IMR-90 (cell line): ENCODE data around the gene ACSS2. TPM values are rescaled to one million over a fixed set of nuclear protein-coding genes. Genes with fewer than 3 reads are reported as not detected.

Source experiments
- ATAC-seq: fragments of 200-7000 bp; cut with Tn5 transposase; 2 replicates; pipeline ENCODE4 v1.9.1; 2020; ENCODE audit warnings: low read depth, mild to moderate bottlenecking, moderate library complexity
- BruUV-seq: library from RNA; stranded (reverse); fragments of 400-500 nt; replicated peaks from 2 replicates; lab custom pipeline; 2021; lab: Mats Ljungman, UMichigan
- CTCF ChIA-PET: fragments of 300-600 bp; formaldehyde crosslinking; extraction: SDS; loops from one replicate; lab custom pipeline; 2021; ENCODE audit warnings: antibody characterized with exemption; lab: Yijun Ruan, JAX
- POLR2A ChIA-PET: fragments of 300-600 bp; sonication (Branson Sonifier 250); formaldehyde crosslinking; loops from one replicate; lab custom pipeline; 2022; ENCODE audit warnings: antibody characterized with exemption; ENCODE audit not compliant: unreplicated experiment; lab: Charles Lee
- DNase-seq: peaks from one replicate; pipeline ENCODE4 v3.0.0; 2013
- H2AFZ ChIP-seq: replicated peaks from 2 replicates; pipeline ENCODE3; 2013; ENCODE audit warnings: low read length, mild to moderate bottlenecking; ENCODE audit not compliant: poor library complexity
- H2AK5ac ChIP-seq: 2 replicates; pipeline ENCODE4 v1.6.1; 2013; ENCODE audit warnings: low read depth, low read length, inconsistent platforms
- H2AK9ac ChIP-seq: replicated peaks from 2 replicates; pipeline ENCODE3; 2013; ENCODE audit warnings: mild to moderate bottlenecking, low read depth, low read length, moderate library complexity; ENCODE audit not compliant: poor library complexity
- H2BK120ac ChIP-seq: 2 replicates; pipeline ENCODE4 v1.6.1; 2013; ENCODE audit warnings: low read depth, low read length, inconsistent platforms
- H2BK15ac ChIP-seq: 3 replicates; pipeline ENCODE4 v1.6.1; 2013; ENCODE audit warnings: low read depth, low read length, inconsistent platforms
- H2BK20ac ChIP-seq: 2 replicates; pipeline ENCODE4 v1.6.1; 2013; ENCODE audit warnings: low read depth, mild to moderate bottlenecking, inconsistent platforms, low read length, moderate library complexity
- H2BK5ac ChIP-seq: 2 replicates; pipeline ENCODE4 v1.6.1; 2013; ENCODE audit warnings: mild to moderate bottlenecking, low read depth, low read length, inconsistent platforms; ENCODE audit not compliant: poor library complexity, severe bottlenecking
- H3K14ac ChIP-seq: replicated peaks from 2 replicates; pipeline ENCODE4 v1.6.1; 2013; ENCODE audit warnings: low read depth, low read length, inconsistent platforms
- H3K18ac ChIP-seq: 2 replicates; pipeline ENCODE4 v1.6.1; 2013; ENCODE audit warnings: low read depth, low read length, control low read depth
- H3K23ac ChIP-seq: 2 replicates; pipeline ENCODE4 v1.6.1; 2013; ENCODE audit warnings: low read depth, low read length, inconsistent platforms
- H3K27ac ChIP-seq: 2 replicates; pipeline ENCODE4 v1.5.1; 2013; ENCODE audit warnings: mild to moderate bottlenecking, control low read depth, low read length; ENCODE audit not compliant: insufficient read depth
- H3K27me3 ChIP-seq: 2 replicates; pipeline ENCODE4 v1.6.1; 2013; ENCODE audit warnings: low read length; ENCODE audit not compliant: control insufficient read depth, insufficient read depth
- H3K36me3 ChIP-seq: 2 replicates; pipeline ENCODE4 v1.6.1; 2013; ENCODE audit warnings: low read length, mixed read lengths; ENCODE audit not compliant: control insufficient read depth, insufficient read depth
- H3K4ac ChIP-seq: 2 replicates; pipeline ENCODE4 v1.6.1; 2013; ENCODE audit warnings: low read depth, low read length, inconsistent platforms
- H3K4me1 ChIP-seq: 2 replicates; pipeline ENCODE4 v1.6.1; 2013; ENCODE audit warnings: low read length, mixed read lengths; ENCODE audit not compliant: control insufficient read depth, insufficient read depth
- H3K4me2 ChIP-seq: 2 replicates; pipeline ENCODE4 v1.6.1; 2013; ENCODE audit warnings: low read depth, mild to moderate bottlenecking, control low read depth, low read length, moderate library complexity
- H3K4me3 ChIP-seq: 2 replicates; pipeline ENCODE4 v1.5.1; 2013; ENCODE audit warnings: low read depth, mild to moderate bottlenecking, control low read depth, low read length, moderate library complexity; ENCODE audit not compliant: insufficient read depth
- H3K56ac ChIP-seq: 2 replicates; pipeline ENCODE4 v1.6.1; 2013; ENCODE audit warnings: low read length, inconsistent platforms; ENCODE audit not compliant: insufficient read depth; ENCODE audit errors: extremely low read depth
- H3K79me1 ChIP-seq, 2 experiments: 2 replicates each; pipeline ENCODE4 v1.6.1; 2013; ENCODE audit warnings: low read length in 2 of 2, inconsistent platforms in 1 of 2, low read depth in 1 of 2
- H3K9ac ChIP-seq: 2 replicates; pipeline ENCODE4 v1.6.1; 2013; ENCODE audit warnings: low read depth, low read length, control low read depth
- H3K9me1 ChIP-seq: 2 replicates; pipeline ENCODE4 v1.6.1; 2013; ENCODE audit warnings: low read length, inconsistent platforms; ENCODE audit not compliant: insufficient read depth
- H3K9me3 ChIP-seq: 2 replicates; pipeline ENCODE4 v1.6.1; 2013; ENCODE audit warnings: low read length; ENCODE audit not compliant: control insufficient read depth, insufficient read depth
- H4K20me1 ChIP-seq: 2 replicates; pipeline ENCODE4 v1.6.1; 2013; ENCODE audit warnings: low read length, inconsistent platforms; ENCODE audit not compliant: insufficient read depth
- H4K5ac ChIP-seq: 2 replicates; pipeline ENCODE4 v1.6.1; 2013; ENCODE audit warnings: mild to moderate bottlenecking, low read depth, low read length, control low read depth
- H4K8ac ChIP-seq, 2 experiments: 2 replicates each; pipeline ENCODE4 v1.6.1; 2013; ENCODE audit warnings: low read depth in 2 of 2, low read length in 2 of 2, control low read depth in 1 of 2, inconsistent platforms in 1 of 2
- H4K91ac ChIP-seq: 2 replicates; pipeline ENCODE4 v1.6.1; 2013; ENCODE audit warnings: low read depth, low read length, inconsistent platforms; ENCODE audit not compliant: insufficient read depth
- BHLHE40 ChIP-seq: fragments of 150-350 bp; IDR thresholded peaks from 2 replicates; pipeline ENCODE4 v1.6.1; 2016; ENCODE audit warnings: mild to moderate bottlenecking, low read depth, low read length
- CEBPB ChIP-seq: IDR thresholded peaks from 2 replicates; pipeline ENCODE4 v1.6.1; 2012; ENCODE audit warnings: low read depth, low read length, improper control_type of control experiment
- CHD1 ChIP-seq: IDR thresholded peaks from 2 replicates; pipeline ENCODE4 v1.6.1; 2012; ENCODE audit warnings: low read depth, low read length, improper control_type of control experiment
- CTCF ChIP-seq: conservative IDR thresholded peaks from 2 replicates; pipeline ENCODE4 v1.5.1; 2012; ENCODE audit warnings: mild to moderate bottlenecking, low read depth, low read length, improper control_type of control experiment
- FOS ChIP-seq: fragments of 150-350 bp; IDR thresholded peaks from 2 replicates; pipeline ENCODE4 v1.6.1; 2016; ENCODE audit warnings: low read depth, low read length
- MAFK ChIP-seq: IDR thresholded peaks from 2 replicates; pipeline ENCODE4 v1.6.1; 2012; ENCODE audit warnings: low read depth, low read length, improper control_type of control experiment
- MXI1 ChIP-seq: IDR thresholded peaks from 2 replicates; pipeline ENCODE4 v1.6.1; 2012; ENCODE audit warnings: low read depth, mild to moderate bottlenecking, low read length, moderate library complexity, borderline replicate concordance
- NFE2L2 ChIP-seq: fragments of 150-350 bp; IDR thresholded peaks from 2 replicates; pipeline ENCODE4 v1.6.1; 2016; ENCODE audit warnings: low read depth, mild to moderate bottlenecking, low read length
- POLR2A ChIP-seq: IDR thresholded peaks from 2 replicates; pipeline ENCODE4 v1.6.1; 2012; ENCODE audit warnings: mild to moderate bottlenecking, low read depth, low read length
- RAD21 ChIP-seq: IDR thresholded peaks from 2 replicates; pipeline ENCODE4 v1.6.1; 2012; ENCODE audit warnings: low read length, improper control_type of control experiment
- RCOR1 ChIP-seq: IDR thresholded peaks from 2 replicates; pipeline ENCODE4 v1.6.1; 2012; ENCODE audit warnings: mild to moderate bottlenecking, low read length, improper control_type of control experiment; ENCODE audit not compliant: insufficient replicate concordance
- RFX5 ChIP-seq: IDR thresholded peaks from 2 replicates; pipeline ENCODE4 v1.8.0; 2012; ENCODE audit warnings: low read depth, mild to moderate bottlenecking, low read length, moderate library complexity
- SMC3 ChIP-seq: fragments of 150-350 bp; IDR thresholded peaks from 2 replicates; pipeline ENCODE4 v1.6.1; 2016; ENCODE audit warnings: low read depth, mild to moderate bottlenecking, antibody characterized with exemption, low read length, moderate library complexity
- WGBS, 2 experiments: methylation state at CpG; one replicate each; pipeline versions ENCODE4 v1.1.5 to v1.1.7; 2013; ENCODE audit warnings: missing lambda C conversion rate in 2 of 2; ENCODE audit not compliant: insufficient read length in 1 of 2; ENCODE audit errors: extremely low coverage in 2 of 2; 5-methylcytosine and 5-hydroxymethylcytosine counted together
- dilution Hi-C: fragments of 300-500 bp; cut with HindIII; formaldehyde crosslinking; loops from one replicate; pipeline ENCODE4 v1.14.3; 2018; ENCODE audit warnings: low sequenced_read_pairs; ENCODE audit not compliant: unreplicated experiment
- in situ Hi-C: fragments of 300-500 bp; cut with MboI; formaldehyde crosslinking; loops from 3 replicates; pipeline ENCODE4 v1.14.3; 2019; ENCODE audit warnings: low sequenced_read_pairs, inconsistent platforms, mixed read lengths
- intact Hi-C: fragments of 100-400 bp; cut with micrococcal nuclease; formaldehyde crosslinking; loops from 2 replicates; pipeline ENCODE4 v1.10.0; 2022
- polyA plus RNA-seq, 3 experiments: library from polyadenylated mRNA; depleted of rRNA; stranded (reverse); fragments of >200 nt; gene quantifications; 2 replicates each; pipeline ENCODE4 v1.2.3, GENCODE V29; 2012; ENCODE audit warnings: low replicate concordance in 1 of 3
- total RNA-seq: library from RNA; depleted of rRNA; stranded (reverse); fragments of >200 nt; gene quantifications from 2 replicates; pipeline ENCODE4 v1.2.3, GENCODE V29; 2012

The ACSS2 gene
- total and polyA plus RNA-seq, 2 of the 4 experiments (the other 2 are of a cell fraction) = 26.9 to 46.4 TPM

- CTCF ChIA-PET = interaction anchor here (1.4 kb wide), 1 partner anchor 11 kb away, joined by 5 read pairs; the partner anchor contains the start of gene ACSS2
- Histone ChIP-seq H2BK5ac (no peak overlapping the region), H3K4me3 (no peak overlapping the region), H3K56ac (no peak overlapping the region), H3K4me1 (peaks cover 7% of the 10 kb centered on the region; the same call in 1 of the 2 replicates), H2BK120ac (no peak overlapping the region), H3K36me3 (peaks cover 8% of the 10 kb centered on the region), H3K23ac (no peak overlapping the region), H3K9ac (no peak overlapping the region), H2AFZ (no peak overlapping the region), H3K18ac (no peak overlapping the region), H3K4ac (no peak overlapping the region), H3K9me3 (no peaks in the 10 kb centered on the region), H4K20me1 (no peaks in the 10 kb centered on the region), H3K4me2 (no peak overlapping the region), H2AK9ac (no peak overlapping the region), H4K8ac (no peak overlapping the region), H3K9me1 (no peaks in the 10 kb centered on the region; the same call in 1 of the 2 replicates), H3K79me1 (peaks cover 12 to 13% of the 10 kb centered on the region in 2 experiments; a peak in 3 of 4 replicates), H4K5ac (no peak overlapping the region), H4K91ac (no peak overlapping the region), H3K27ac (no peak overlapping the region), H3K27me3 (no peaks in the 10 kb centered on the region), H2BK20ac (no peak overlapping the region), H3K14ac (no peak overlapping the region), H2AK5ac (no peak overlapping the region), H2BK15ac (no peak overlapping the region)
- intact Hi-C loops = no loop called here
- POLR2A ChIA-PET = no interaction called here
- no peak for DNase-seq
- no CpG with 5 or more reads among the region's 3 CpGs for WGBS, 2 experiments
- in situ Hi-C loops = no loop called here
- no TSS peak for BruUV-seq
- no peak for TF ChIP-seq NFE2L2
- no peak for TF ChIP-seq MAFK
- TF ChIP-seq MXI1 = no peak
- no peak for TF ChIP-seq CTCF
- no peak for TF ChIP-seq SMC3
- no peak for TF ChIP-seq CEBPB
- TF ChIP-seq RAD21 = no peak
- TF ChIP-seq CHD1 = no peak
- no peak for TF ChIP-seq POLR2A
- TF ChIP-seq RCOR1 = no peak
- TF ChIP-seq BHLHE40 = no peak
- TF ChIP-seq RFX5 = no peak
- no peak for TF ChIP-seq FOS
- ATAC-seq = no peak
- dilution Hi-C loops = no loop called here
These were observed 10.6 kb downstream of the ACSS2 start for GRCh38 chr20:34887023-34887422.
